Liver (tissue), 9 donors: ENCODE measurements around the gene ANKRD11. TPM values are rescaled to one million over a fixed set of nuclear protein-coding genes. Genes with fewer than 3 reads are reported as not detected.

Source experiments
- DNase-seq: peaks from one replicate; pipeline ENCODE4 v3.0.0-alpha.2; 2017; ENCODE audit warnings: low spot score
- H3K27ac ChIP-seq, 2 donors: one replicate each; pipeline ENCODE4 v1.7.0; 2013; ENCODE audit warnings: inconsistent platforms in 2 of 2, low read length in 2 of 2, control low read depth in 1 of 2, low read depth in 1 of 2, mild to moderate bottlenecking in 1 of 2
- H3K27me3 ChIP-seq, 4 donors: one replicate each; pipeline versions ENCODE4 v1.6.1 to v1.7.0; 2013; ENCODE audit warnings: low read length in 3 of 4, inconsistent platforms in 1 of 4, mild to moderate bottlenecking in 1 of 4, moderate library complexity in 1 of 4; ENCODE audit not compliant: control insufficient read depth in 4 of 4, insufficient read depth in 4 of 4
- H3K36me3 ChIP-seq, 4 donors: one replicate each; pipeline versions ENCODE4 v1.6.1 to v1.7.0; 2013; ENCODE audit warnings: low read length in 3 of 4, mild to moderate bottlenecking in 3 of 4, low read depth in 1 of 4, moderate library complexity in 1 of 4; ENCODE audit not compliant: control insufficient read depth in 4 of 4, insufficient read depth in 3 of 4
- H3K4me1 ChIP-seq, 4 donors: one replicate each; pipeline versions ENCODE4 v1.6.1 to v1.7.0; 2013; ENCODE audit warnings: low read length in 3 of 4, mild to moderate bottlenecking in 3 of 4, moderate library complexity in 1 of 4; ENCODE audit not compliant: control insufficient read depth in 4 of 4, insufficient read depth in 4 of 4
- H3K4me3 ChIP-seq, 3 donors: one replicate each; pipeline versions ENCODE4 v1.6.1 to v1.7.0; 2013; ENCODE audit warnings: low read length in 3 of 3, control low read depth in 1 of 3, low read depth in 1 of 3, mild to moderate bottlenecking in 1 of 3
- H3K9ac ChIP-seq, 2 donors: one replicate each; pipeline ENCODE4 v1.7.0; 2013; ENCODE audit warnings: low read length in 2 of 2, mild to moderate bottlenecking in 2 of 2, moderate library complexity in 2 of 2, control low read depth in 1 of 2, low read depth in 1 of 2
- H3K9me3 ChIP-seq, 4 donors: one replicate each; pipeline versions ENCODE4 v1.6.1 to v1.7.0; 2013; ENCODE audit warnings: low read length in 3 of 4; ENCODE audit not compliant: control insufficient read depth in 4 of 4
- ATF3 ChIP-seq: IDR thresholded peaks from 2 replicates; pipeline ENCODE4 v1.6.1; 2016; ENCODE audit warnings: antibody characterized with exemption
- CTCF ChIP-seq: fragments of 150-350 bp; IDR thresholded peaks from 2 replicates; pipeline ENCODE4 v1.5.1; 2017; ENCODE audit warnings: improper control_type of control experiment, low read depth, low read length; ENCODE audit not compliant: missing input control
- EGR1 ChIP-seq, 2 donors: IDR thresholded peaks; 2 replicates each; pipeline ENCODE4 v1.6.1; 2016 to 2018; ENCODE audit warnings: antibody characterized with exemption in 2 of 2, low read depth in 2 of 2
- FOXA1 ChIP-seq: IDR thresholded peaks from 2 replicates; pipeline ENCODE4 v1.6.1; 2016; ENCODE audit warnings: antibody characterized with exemption
- FOXA2 ChIP-seq: IDR thresholded peaks from 2 replicates; pipeline ENCODE4 v1.6.1; 2016; ENCODE audit warnings: antibody characterized with exemption
- GABPA ChIP-seq, 2 donors: IDR thresholded peaks in 1 of 2; conservative IDR thresholded peaks in 1 of 2; 2 replicates each; pipeline ENCODE4 v1.6.1; 2016; ENCODE audit warnings: antibody characterized with exemption in 2 of 2, mild to moderate bottlenecking in 1 of 2, moderate library complexity in 1 of 2
- HNF4A ChIP-seq, 2 donors: conservative IDR thresholded peaks; 2 replicates each; pipeline ENCODE4 v1.6.1; 2016; ENCODE audit warnings: antibody characterized with exemption in 2 of 2, mild to moderate bottlenecking in 2 of 2
- HNF4G ChIP-seq: IDR thresholded peaks from 2 replicates; pipeline ENCODE4 v1.6.1; 2016; ENCODE audit warnings: antibody characterized with exemption
- JUND ChIP-seq, 2 donors: IDR thresholded peaks; 2 replicates each; pipeline ENCODE4 v1.6.1; 2016; ENCODE audit warnings: antibody characterized with exemption in 2 of 2
- MAX ChIP-seq: IDR thresholded peaks from 2 replicates; pipeline ENCODE4 v1.6.1; 2016; ENCODE audit warnings: antibody characterized with exemption
- NR2F2 ChIP-seq: IDR thresholded peaks from 2 replicates; pipeline ENCODE4 v1.6.1; 2016; ENCODE audit warnings: antibody characterized with exemption
- RAD21 ChIP-seq, 2 donors: IDR thresholded peaks; 2 replicates each; pipeline ENCODE4 v1.6.1; 2016; ENCODE audit warnings: antibody characterized with exemption in 2 of 2, mild to moderate bottlenecking in 2 of 2
- REST ChIP-seq: IDR thresholded peaks from 2 replicates; pipeline ENCODE4 v1.6.1; 2016; ENCODE audit warnings: antibody characterized with exemption, mild to moderate bottlenecking
- RXRA ChIP-seq, 2 donors: IDR thresholded peaks; 2 replicates each; pipeline ENCODE4 v1.6.1; 2017 to 2018; ENCODE audit warnings: antibody characterized with exemption in 2 of 2, mild to moderate bottlenecking in 1 of 2
- TAF1 ChIP-seq: conservative IDR thresholded peaks from 2 replicates; pipeline ENCODE4 v1.6.1; 2016; ENCODE audit warnings: antibody characterized with exemption, mild to moderate bottlenecking
- YY1 ChIP-seq: IDR thresholded peaks from 2 replicates; pipeline ENCODE4 v1.6.1; 2016; ENCODE audit warnings: antibody characterized with exemption, mild to moderate bottlenecking
- ZBTB33 ChIP-seq: IDR thresholded peaks from 2 replicates; pipeline ENCODE4 v1.6.1; 2016; ENCODE audit warnings: antibody characterized with exemption
- WGBS: extraction: QIAGEN DNeasy Blood & Tissue Kit; methylation state at CpG from one replicate; pipeline ENCODE4 v1.1.7; 2013; 5-methylcytosine and 5-hydroxymethylcytosine counted together
- polyA plus RNA-seq, 2 donors: library from polyadenylated mRNA; stranded (reverse) in 1 of 2; unstranded in 1 of 2; fragments of 200-250 nt in 1 of 2; fragments of >200 nt in 1 of 2; fragmentation: Nextera tagmentation in 1 of 2; extraction: Ambion mirVana in 1 of 2; gene quantifications; one replicate each; pipeline versions ENCODE4 v1.2.1 to v1.2.3, GENCODE V29; 2013 to 2015
- total RNA-seq, 2 donors: library from RNA; depleted of rRNA; stranded (reverse); fragments of >200 nt; gene quantifications; one replicate each; pipeline ENCODE4 v1.2.3, GENCODE V29; 2014
- donor health status: healthy.
- donor health status: healthy.
- donor health status: healthy.
- donor health status: healthy.
- donor health status: healthy.

Gene ANKRD11
- total and polyA plus RNA-seq, 4 donors: 16.3 to 55.1 (median 28.0) TPM

GRCh38 chr16:89489040-89489897 lies 1.1 kb downstream of the ANKRD11 start (continued):
- no peak for TF ChIP-seq REST
- no peak for TF ChIP-seq FOXA2
- no peak for TF ChIP-seq GABPA (IDR thresholded peaks at IDR 0.05 in 1 of 2, conservative IDR thresholded peaks at IDR 0.05 in 1 of 2)
- peak; percentile 16 to 48 for TF ChIP-seq RXRA (IDR thresholded peaks at IDR 0.05)
- TF ChIP-seq FOXA1: no peak

- Histone ChIP-seq H3K27ac (peak overlapping the region in 1 of 2 donors; percentile 10), H3K36me3 (no peaks in the 10 kb centered on the region), H3K9ac (no peak overlapping the region), H3K9me3 (no peaks in the 10 kb centered on the region), H3K27me3 (no peaks in the 10 kb centered on the region), H3K4me1 (peaks cover 3 to 43% (median 40%) of the 10 kb centered on the region in 4 donors), H3K4me3 (no peak overlapping the region)
- DNase-seq: no peak
- TF ChIP-seq JUND (IDR thresholded peaks at IDR 0.05) (no peak), RAD21 (IDR thresholded peaks at IDR 0.05) (no peak), MAX (no peak), RXRA (IDR thresholded peaks at IDR 0.05) (no peak), CTCF (no peak)
- 26% methylated on average over 4 of the region's 4 CpGs for WGBS
Measured at GRCh38 chr16:89485701-89486246, 4.6 kb downstream of the ANKRD11 start.

GRCh38 chr16:89484923-89485679 lies 5.3 kb downstream of the ANKRD11 start:
- Histone ChIP-seq H3K9ac (no peak overlapping the region), H3K4me1 (peaks cover 3 to 44% (median 40%) of the 10 kb centered on the region in 4 donors), H3K9me3 (no peaks in the 10 kb centered on the region), H3K36me3 (no peaks in the 10 kb centered on the region), H3K4me3 (no peak overlapping the region), H3K27me3 (no peaks in the 10 kb centered on the region), H3K27ac (peak overlapping the region in 1 of 2 donors; percentile 10)
- WGBS: 53% methylated on average over 11 of the region's 11 CpGs
- DNase-seq: no peak
- TF ChIP-seq MAX (no peak), ZBTB33 (no peak), FOXA2 (no peak), YY1 (no peak), JUND (IDR thresholded peaks at IDR 0.05) (no peak), RAD21 (IDR thresholded peaks at IDR 0.05) (no peak), HNF4G (no peak), TAF1 (no peak), HNF4A (conservative IDR thresholded peaks at IDR 0.05) (no peak), FOXA1 (no peak), NR2F2 (no peak), ATF3 (no peak), EGR1 (IDR thresholded peaks at IDR 0.05; ENCODE audit: low read depth in 2 of 2) (no peak), RXRA (IDR thresholded peaks at IDR 0.05) (no peak)
